ENCODE measurements around the gene NRG3. TPM values are rescaled to one million over a fixed set of nuclear protein-coding genes. Genes with fewer than 3 reads are reported as not detected.

NRG3 gene
- total RNA-seq, 4 donors from 2014 or later = under 0.01 to 0.65 (median 0.17) TPM

DNA sequence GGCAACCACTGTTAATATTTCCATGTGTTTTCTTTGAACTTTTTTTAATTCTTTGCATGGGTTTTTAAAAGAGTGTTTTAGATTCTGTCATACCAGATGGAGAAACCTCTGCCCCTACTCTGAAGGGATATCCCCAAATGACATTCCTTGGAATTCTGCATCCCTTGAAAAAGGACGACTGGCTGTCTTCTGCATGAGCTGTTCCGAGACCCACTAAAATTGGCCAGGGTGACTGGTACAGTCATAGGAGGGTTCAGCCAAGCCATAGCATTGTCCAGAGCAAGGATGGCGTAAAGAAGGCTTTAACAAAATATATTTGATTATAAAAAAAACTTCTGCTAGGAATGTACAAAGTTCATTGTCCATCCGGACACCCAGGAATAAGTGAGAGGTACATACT lies 952.9 kb downstream of the NRG3 start:
- H3K36me3 ChIP-seq = no peaks in the 10 kb centered on the region
- intact Hi-C loops (cut with DNase I) = no loop called here
- no peak for TF ChIP-seq POLR2A (IDR thresholded peaks at IDR 0.05; ENCODE audit: low read depth)
- peaks cover 0 to 7% (median 0%) of the 10 kb centered on the region in 4 donors for H3K27me3 ChIP-seq
- no peaks in the 10 kb centered on the region for H3K9me3 ChIP-seq
- 85% methylated on average over 4 of the region's 4 CpGs for WGBS
- H3K27ac ChIP-seq (replicated peaks in 1 of 4) = no peak overlapping the region
- no peak overlapping the region for H3K4me3 ChIP-seq
- H3K4me1 ChIP-seq = no peaks in the 10 kb centered on the region
- no peak for DNase-seq (ENCODE audit: extremely low spot score)

DNA sequence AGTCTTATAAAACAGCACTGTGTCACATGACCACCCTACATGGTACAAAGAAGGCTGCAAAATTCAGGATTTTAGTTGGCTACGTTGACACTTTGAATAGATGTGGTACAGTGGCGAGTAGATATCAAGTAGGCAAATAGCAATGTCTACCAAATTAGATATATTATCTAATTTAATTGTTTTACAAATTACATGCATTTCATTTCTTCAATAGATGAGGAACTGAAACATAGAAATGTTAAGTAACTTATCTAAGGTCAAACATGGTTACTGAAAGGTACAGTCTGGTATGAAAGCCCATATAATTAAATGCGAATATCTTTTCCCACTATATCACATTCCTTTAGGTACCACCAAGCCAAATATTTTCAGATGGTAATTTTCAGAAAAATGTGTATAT lies 972.2 kb downstream of the NRG3 start:
- Histone ChIP-seq H3K27me3 (no peaks in the 10 kb centered on the region), H3K27ac (replicated peaks in 1 of 4) (no peak overlapping the region), H3K36me3 (no peaks in the 10 kb centered on the region), H3K4me1 (no peaks in the 10 kb centered on the region), H3K9me3 (no peaks in the 10 kb centered on the region), H3K4me3 (no peak overlapping the region)
- DNase-seq (ENCODE audit: extremely low spot score) = no peak
- intact Hi-C loops (cut with DNase I) = no loop called here
- TF ChIP-seq, protein P1, sequence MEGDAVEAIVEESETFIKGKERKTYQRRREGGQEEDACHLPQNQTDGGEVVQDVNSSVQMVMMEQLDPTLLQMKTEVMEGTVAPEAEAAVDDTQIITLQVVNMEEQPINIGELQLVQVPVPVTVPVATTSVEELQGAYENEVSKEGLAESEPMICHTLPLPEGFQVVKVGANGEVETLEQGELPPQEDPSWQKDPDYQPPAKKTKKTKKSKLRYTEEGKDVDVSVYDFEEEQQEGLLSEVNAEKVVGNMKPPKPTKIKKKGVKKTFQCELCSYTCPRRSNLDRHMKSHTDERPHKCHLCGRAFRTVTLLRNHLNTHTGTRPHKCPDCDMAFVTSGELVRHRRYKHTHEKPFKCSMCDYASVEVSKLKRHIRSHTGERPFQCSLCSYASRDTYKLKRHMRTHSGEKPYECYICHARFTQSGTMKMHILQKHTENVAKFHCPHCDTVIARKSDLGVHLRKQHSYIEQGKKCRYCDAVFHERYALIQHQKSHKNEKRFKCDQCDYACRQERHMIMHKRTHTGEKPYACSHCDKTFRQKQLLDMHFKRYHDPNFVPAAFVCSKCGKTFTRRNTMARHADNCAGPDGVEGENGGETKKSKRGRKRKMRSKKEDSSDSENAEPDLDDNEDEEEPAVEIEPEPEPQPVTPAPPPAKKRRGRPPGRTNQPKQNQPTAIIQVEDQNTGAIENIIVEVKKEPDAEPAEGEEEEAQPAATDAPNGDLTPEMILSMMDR (IDR thresholded peaks at IDR 0.05) = no peak
- no peak for TF ChIP-seq POLR2AphosphoS5 (IDR thresholded peaks at IDR 0.05)
- no peak for TF ChIP-seq EP300 (IDR thresholded peaks at IDR 0.05)
- no peak for TF ChIP-seq POLR2A (IDR thresholded peaks at IDR 0.05; ENCODE audit: low read depth)
- WGBS = 92% methylated on average over 3 of the region's 3 CpGs

DNA sequence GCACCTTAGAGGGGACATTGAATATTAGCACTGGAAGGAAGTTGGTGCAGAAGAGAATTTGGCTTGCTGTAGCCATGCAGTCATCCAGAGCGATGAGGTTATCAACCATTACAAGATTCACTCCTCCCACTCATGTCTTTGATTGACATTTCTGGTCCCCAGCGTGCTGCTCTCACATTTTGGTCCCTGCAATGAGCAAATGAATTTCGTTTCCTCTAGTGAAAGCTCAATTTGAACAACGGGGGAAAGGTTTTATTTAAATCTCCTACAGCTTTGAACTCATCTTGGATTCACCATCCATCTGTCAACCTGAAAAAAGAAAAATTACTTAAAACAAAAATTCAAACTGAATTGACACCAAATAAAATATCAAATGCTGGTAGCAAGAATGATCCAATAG lies 975.2 kb downstream of the NRG3 start:
- no peaks in the 10 kb centered on the region for H3K36me3 ChIP-seq
- H3K27me3 ChIP-seq = no peaks in the 10 kb centered on the region
- no peak overlapping the region for H3K27ac ChIP-seq (replicated peaks in 1 of 4)
- H3K4me3 ChIP-seq = no peak overlapping the region
- no peak for DNase-seq (ENCODE audit: extremely low spot score)
- no peaks in the 10 kb centered on the region for H3K4me1 ChIP-seq
- 77% methylated on average over 4 of the region's 4 CpGs for WGBS
- H3K9me3 ChIP-seq = no peaks in the 10 kb centered on the region
- TF ChIP-seq POLR2A (IDR thresholded peaks at IDR 0.05; ENCODE audit: low read depth) (no peak), EP300 (IDR thresholded peaks at IDR 0.05) (no peak), POLR2AphosphoS5 (IDR thresholded peaks at IDR 0.05) (no peak)
- TF ChIP-seq, protein P1 (IDR thresholded peaks at IDR 0.05) = no peak
- intact Hi-C loops (cut with DNase I) = no loop called here

DNA sequence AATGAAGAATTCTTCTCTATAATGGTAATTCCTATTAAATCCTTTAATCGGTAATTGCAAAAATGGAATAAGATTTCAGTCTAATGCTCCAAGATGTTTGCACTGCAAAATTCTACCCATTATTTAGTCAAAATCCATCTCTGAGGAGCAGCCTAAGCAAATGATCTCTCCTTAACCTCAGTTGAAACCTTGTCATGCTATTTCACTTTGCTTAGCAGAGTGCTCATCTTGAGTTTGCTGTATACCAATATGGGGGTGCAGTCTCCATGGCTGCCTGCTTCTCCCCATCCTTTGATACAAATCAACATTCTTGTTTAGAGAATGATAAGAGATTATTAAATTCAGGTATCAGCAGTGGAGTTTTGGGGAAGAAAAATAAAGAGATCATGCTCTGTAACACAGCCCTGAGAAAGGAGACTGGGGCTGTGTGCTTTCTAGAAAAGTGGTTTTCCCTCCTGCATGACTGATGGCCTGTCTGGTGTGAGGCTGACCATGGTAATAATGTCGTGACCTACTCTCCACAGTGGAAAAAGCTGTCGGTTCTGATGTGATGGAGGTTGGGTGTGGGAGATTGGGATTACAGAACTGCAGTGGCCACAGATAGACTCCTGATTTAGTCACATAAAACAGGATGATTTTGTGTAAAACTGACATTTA lies 982.1 kb downstream of the NRG3 start:
- TF ChIP-seq, protein P1 (IDR thresholded peaks at IDR 0.05) = no peak
- TF ChIP-seq POLR2AphosphoS5 (IDR thresholded peaks at IDR 0.05) (no peak), POLR2A (IDR thresholded peaks at IDR 0.05; ENCODE audit: low read depth) (no peak), EP300 (IDR thresholded peaks at IDR 0.05) (no peak)
- no peaks in the 10 kb centered on the region for H3K9me3 ChIP-seq
- H3K4me3 ChIP-seq = no peak overlapping the region
- 59% methylated on average over 3 of the region's 3 CpGs for WGBS
- no peaks in the 10 kb centered on the region for H3K36me3 ChIP-seq
- DNase-seq (ENCODE audit: extremely low spot score) = no peak
- H3K4me1 ChIP-seq = no peaks in the 10 kb centered on the region
- H3K27me3 ChIP-seq = no peaks in the 10 kb centered on the region
- intact Hi-C loops (cut with DNase I) = no loop called here
- H3K27ac ChIP-seq (replicated peaks in 1 of 4) = no peak overlapping the region

DNA sequence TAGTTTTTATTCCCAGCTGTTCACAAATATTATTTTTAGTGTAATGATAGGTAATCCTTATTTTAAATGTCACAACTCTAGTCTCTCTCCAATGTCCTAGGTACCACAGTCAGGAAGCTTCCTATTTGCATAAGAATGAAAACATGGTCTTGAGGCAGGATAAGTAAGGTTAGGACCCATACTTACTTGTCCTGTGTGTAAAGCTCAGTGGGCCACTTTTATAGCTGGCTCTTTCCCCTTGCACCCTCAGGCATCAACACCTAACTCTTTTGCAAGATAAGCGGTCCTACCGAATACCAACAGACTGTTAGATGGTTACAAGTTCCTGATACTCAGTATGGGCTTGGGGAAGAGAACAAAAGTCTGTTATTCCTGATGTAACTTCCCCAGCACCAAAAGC lies 986.9 kb downstream of the NRG3 start:
- intact Hi-C loops (cut with DNase I) = no loop called here
- no peaks in the 10 kb centered on the region for H3K9me3 ChIP-seq
- no peaks in the 10 kb centered on the region for H3K36me3 ChIP-seq
- no peak overlapping the region for H3K27ac ChIP-seq (replicated peaks in 1 of 4)
- H3K4me3 ChIP-seq = no peak overlapping the region
- TF ChIP-seq, protein P1 (IDR thresholded peaks at IDR 0.05) = no peak
- TF ChIP-seq POLR2A (IDR thresholded peaks at IDR 0.05; ENCODE audit: low read depth) = no peak
- TF ChIP-seq POLR2AphosphoS5 (IDR thresholded peaks at IDR 0.05) = no peak
- TF ChIP-seq EP300 (IDR thresholded peaks at IDR 0.05) = no peak
- H3K4me1 ChIP-seq = no peaks in the 10 kb centered on the region
- no peaks in the 10 kb centered on the region for H3K27me3 ChIP-seq
- 80% methylated on average over 2 of the region's 2 CpGs for WGBS
- no peak for DNase-seq (ENCODE audit: extremely low spot score)

Measured in esophagus muscularis mucosa (tissue), 4 donors.